Esophagus mucosa (tissue), 1 donor: ENCODE data around the gene POLR3A. TPM values are rescaled to one million over a fixed set of nuclear protein-coding genes. Genes with fewer than 3 reads are reported as not detected.
A peak's percentile ranks its signal among the peaks of the same experiment; 100 is the strongest.
"Not testable (repeated sequence)": the region's sequence is repeated elsewhere in the genome, so short reads cannot be mapped to it uniquely, and the experiment has no call there.

ENCODE experiments used
- ATAC-seq: fragments of 200-7000 bp; cut with Tn5 transposase; one replicate; pipeline ENCODE4 v1.9.1; 2020
- total RNA-seq: library from RNA; stranded (reverse); gene quantifications from one replicate; pipeline ENCODE4 v1.2.4, GENCODE V29; 2023
- donor health status: DM: yes; HTN: yes; CAD: no.

POLR3A gene
- 8.3 TPM for total RNA-seq

- peak; percentile 81 for ATAC-seq
Measured at GRCh38 chr10:78029269-78030226, at the start of gene POLR3A. Gene POLR3A, minus strand, starts transcription at chr10:78029515. Its CDS starts 108 bp downstream, at chr10:78029407.

DNA sequence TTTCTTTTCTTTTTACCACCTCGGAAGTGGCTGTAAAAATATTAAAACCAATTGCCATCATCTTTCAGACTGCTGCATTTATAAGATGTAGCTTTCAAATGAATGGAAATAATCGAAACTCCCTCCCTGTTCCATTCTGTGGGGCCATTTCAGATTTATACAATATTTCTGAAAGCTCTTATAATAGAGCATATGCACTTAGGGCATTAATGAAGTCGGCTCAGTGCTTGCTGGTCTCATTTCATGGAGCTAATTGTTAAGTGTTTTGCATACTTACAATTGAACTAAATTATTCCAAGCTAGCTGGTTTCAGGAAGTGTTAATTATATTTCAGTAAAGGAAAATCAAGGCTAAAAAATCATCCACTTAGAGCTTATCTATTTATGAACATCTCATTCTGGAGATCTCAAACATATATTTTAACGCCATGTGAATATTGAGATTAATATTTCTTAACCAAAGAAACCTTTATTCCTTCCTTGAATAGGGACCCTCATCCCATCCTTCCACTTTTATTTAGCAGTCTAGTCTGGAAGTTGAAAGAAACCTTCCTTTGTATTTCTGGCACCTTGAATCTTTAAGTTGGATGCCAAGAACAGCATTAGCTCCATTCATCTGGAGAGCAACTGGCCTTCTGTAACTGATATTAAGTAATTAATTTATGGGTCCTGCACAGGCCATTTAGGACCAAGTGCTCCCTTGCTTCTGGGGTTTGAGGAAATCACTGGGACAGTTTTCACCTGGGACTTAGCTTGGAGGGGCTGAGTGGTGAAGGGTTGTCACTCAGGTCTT lies 49.4 kb upstream of the POLR3A start:
- no peak for ATAC-seq

DNA sequence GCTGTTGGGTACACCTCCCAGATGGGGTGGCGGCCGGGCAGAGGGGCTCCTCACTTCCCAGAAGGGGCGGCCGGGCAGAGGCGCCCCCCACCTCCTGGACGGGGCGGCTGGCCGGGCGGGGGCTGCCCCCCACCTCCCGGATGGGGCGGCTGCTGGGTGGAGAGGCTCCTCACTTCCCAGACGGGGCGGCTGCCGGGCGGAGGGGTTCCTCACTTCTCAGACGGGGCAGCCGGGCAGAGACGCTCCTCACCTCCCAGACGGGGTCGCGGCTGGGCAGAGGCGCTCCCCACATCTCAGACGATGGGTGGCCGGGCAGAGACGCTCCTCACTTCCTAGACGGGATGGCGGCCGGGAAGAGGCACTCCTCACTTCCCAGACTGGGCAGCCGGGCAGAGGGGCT lies 46.5 kb upstream of the POLR3A start:
- not testable (repeated sequence) for ATAC-seq

DNA sequence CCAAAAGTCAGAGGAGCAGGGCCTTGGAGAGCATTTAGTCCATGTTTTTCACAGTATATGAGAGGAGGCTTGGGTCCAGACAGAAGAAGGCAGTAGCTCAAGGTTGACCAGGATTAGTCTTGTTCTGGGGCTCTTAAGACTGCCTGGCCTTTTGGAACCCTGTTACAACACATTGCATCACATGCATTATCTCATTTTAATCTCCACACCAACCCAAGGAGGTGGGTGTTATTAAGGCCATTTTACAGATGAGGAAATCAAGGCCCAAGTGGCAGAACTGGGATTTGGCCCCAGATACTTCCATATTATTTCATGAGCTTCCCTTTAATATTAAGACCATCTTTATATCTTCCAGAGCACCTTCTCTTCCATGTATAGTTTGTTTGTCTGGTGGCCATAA lies 43.2 kb upstream of the POLR3A start:
- no peak for ATAC-seq

DNA sequence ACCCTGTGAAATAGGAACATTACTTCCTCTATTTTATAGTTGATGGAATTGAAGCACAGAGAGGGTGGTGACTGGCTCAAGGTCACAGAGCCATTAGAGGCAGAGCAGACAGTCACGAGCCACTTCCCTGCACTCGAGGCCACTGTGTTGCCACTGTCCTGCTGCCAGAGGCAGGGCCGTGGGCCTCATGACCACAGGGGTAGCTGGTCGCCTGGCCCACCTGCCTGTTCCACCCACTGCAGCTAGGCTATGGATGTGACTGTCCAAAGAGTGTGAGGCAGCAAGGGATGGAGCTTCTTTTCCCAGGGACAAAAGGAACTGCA lies 42.5 kb upstream of the POLR3A start:
- ATAC-seq: no peak

DNA sequence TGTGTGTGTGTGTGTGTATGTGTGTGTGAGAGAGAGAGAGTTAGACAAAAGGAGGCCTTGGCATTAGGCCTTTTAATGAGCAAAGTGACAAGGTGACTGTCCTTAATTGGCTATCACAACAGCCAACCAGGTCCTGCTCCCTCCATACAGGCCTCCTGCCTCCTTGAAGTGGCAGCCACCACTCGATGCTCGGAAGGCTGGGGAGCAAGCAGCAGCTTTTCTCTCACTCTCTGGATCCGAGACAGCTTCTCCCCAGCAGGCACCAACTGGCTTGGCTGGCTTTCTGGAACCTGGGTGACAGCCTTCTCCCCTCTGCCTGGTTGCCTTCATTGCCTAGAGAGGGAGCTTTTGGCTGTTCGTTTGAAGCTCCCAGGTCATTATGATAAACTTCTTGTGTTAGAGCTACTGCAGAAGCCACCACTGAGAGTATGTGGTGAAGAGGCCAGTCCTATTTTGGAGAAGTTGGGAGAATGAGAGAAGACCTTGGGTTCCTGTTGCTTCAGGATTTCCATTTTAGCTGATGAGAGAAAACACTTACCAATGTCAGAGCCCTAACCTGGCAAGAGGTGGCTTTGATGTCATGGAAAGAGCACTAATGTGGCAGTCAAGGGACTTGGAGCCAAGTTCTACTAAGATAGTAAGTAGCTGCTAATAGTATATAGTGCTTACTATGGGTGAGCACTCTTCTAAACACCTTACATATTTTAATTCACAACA lies 42.0 kb upstream of the POLR3A start:
- no peak for ATAC-seq

DNA sequence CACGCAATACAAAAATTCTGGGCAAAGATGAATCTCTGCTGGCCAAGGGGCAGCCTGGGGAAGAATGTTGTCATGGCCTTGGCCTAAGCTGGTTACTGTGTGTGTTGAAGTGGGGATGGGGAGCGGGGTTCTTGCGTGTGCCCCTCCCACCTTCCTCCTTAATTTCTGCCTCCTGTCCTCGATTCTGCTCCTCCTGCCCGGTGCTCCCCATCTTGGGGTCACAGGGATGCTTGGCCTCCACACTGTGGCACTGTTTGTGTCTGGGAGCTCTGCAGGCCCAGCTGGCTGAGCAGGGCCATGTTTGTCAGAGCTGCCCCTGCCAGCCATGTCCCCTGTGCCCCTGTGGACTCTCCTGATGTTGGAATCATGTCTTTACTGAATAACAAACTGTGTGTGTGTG lies 41.4 kb upstream of the POLR3A start:
- no peak for ATAC-seq

DNA sequence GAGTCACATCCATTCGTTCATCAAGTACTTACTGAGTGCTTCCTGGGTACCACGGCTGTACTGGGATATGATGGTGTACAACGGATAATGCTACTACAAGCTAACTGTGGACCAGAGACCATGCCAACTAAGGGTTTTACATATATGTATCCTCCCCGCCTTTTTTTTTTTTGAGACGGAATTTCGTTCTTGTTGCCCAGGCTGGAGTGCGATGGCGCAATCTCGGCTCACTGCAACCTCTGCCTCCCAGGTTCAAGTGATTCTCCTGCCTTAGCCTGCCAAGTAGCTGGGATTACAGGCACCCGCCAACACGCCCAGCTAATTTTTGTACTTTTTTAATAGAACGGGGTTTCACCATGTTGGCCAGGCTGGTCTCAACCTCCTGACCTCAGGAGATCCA lies 40.7 kb upstream of the POLR3A start:
- ATAC-seq: not testable (repeated sequence)

DNA sequence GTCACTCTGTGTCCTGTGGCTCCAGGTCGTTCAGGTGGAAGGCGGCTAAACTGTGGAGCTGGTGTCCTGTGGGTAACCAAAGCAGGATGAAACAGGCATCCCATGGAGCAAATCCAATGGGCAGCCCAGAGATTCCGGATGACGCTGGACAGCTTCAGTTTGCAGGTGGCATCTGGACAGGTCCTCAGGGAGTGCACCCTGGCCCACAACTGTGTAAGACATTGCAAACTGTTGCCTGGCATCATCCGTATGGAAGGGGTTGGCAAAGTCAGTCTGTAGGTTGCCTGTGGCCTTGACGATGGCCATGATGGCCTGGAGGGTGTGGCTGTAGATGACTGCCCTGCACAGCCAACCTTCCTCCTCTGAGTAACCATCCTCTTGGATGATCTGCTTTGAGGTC lies 39.8 kb upstream of the POLR3A start:
- ATAC-seq: no peak

DNA sequence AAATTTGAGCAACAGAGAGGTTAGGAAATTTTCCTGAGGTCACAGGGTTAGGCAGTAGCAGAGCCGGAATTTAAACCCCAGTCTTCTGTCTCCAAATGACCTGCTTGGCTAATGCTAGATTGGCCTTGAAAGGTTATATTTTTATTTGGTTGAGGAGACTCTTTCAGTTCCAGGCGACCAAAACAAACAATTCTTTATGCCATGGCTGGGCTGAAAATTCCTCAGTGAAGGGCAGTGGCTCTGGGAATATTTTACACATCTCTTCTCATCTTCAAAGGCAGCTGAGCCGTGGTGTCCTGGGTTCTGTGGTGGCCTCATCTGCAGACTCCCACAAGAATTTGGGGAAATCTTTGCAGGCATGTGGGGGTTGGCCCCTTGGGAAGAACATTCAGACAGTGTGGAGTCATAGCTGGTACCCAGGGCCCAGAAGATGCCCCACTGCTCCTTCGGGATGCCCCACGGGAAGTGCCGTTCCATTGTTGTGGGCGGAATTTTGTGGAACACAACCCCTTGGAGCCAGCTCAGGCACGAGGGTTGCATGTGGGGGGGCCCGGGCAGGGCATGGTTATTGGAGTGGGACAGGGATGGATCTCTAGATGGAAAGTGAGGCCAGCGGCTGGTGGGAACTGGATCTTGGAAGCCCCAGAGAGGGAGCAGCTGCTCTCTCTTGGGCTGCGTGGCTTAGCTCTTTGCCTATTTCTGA lies 37.6 kb upstream of the POLR3A start:
- no peak for ATAC-seq

- peak; percentile 83 for ATAC-seq
Measured at GRCh38 chr10:78066012-78066411, 36.7 kb upstream of the POLR3A start.

- ATAC-seq: no peak
Measured at GRCh38 chr10:78065611-78066010, 36.3 kb upstream of the POLR3A start.

GRCh38 chr10:78064919-78065318 lies 35.6 kb upstream of the POLR3A start:
- ATAC-seq: not testable (repeated sequence)

DNA sequence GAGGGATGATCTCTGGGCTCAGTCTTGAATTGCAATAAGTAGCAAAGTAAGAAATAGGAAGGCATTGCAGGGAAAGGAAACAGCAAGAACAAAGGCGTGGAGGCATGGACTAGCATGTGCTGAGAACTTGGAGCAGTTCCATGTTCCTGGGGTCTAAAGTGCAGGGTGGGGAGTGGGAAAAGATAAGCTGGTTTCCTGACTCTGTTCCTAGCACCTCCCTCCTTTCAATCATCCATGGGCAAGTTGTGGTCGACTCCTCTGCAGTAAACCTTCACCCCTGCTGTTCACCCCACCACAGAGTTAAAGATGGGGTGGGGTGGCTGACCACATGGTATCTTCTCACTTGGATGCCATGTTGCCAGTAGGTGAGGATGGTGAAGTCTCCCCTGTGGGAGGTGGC lies 33.9 kb upstream of the POLR3A start:
- no peak for ATAC-seq

GRCh38 chr10:78062296-78062695 lies 33.0 kb upstream of the POLR3A start:
- no peak for ATAC-seq

- no peak for ATAC-seq
Measured at GRCh38 chr10:78059906-78060702, 30.8 kb upstream of the POLR3A start.

DNA sequence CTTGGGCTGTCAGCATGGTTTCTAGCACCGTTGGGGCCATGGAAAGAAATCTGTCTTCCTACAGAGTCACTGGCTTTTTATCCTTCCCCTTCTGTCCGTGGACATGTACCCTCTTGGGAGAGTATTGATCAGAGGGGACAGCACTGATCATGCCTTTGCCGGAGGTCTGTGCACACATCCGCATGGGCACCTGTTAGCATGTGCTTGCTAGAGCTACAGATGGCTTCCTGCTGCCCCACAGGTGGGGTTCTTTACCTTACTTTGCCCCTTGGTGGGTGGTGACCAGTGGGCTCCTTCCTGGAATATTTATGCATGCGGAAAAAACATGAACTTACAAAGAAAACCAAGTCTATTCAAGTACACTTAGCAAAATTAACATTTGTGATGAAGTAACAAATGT lies 29.2 kb upstream of the POLR3A start:
- ATAC-seq: no peak

DNA sequence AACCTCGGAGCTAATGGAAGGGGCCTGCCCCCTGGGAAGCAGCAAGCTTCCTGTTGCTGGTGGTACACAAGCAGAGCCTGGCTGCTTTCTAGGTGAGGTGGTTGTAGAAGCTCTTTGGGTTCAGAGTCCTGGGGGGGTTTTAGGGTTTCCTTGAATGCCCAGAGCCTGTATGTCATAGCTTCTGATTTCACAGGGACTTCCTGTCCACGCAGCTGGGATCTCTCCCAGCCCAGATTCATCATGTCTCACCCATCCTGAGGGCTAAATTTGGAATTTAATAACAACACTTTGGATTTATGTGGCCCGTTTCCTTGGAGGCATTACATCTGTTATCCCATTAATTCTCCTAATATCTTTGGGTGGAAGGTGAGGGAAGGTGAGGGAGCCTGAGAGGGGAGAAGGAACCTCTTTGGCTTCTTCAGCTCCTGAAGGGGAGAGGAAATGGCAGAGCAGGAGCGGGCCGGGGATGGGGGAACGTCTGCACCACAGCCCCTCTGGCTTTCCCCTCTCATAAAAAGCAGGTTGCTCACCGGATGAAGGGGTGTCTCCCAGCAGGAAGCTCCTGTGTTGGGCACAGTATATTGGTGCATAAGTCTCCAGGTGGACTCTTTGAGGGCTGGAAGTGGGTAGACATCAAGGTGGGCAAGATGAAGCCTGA lies 24.0 kb upstream of the POLR3A start:
- no peak for ATAC-seq

DNA sequence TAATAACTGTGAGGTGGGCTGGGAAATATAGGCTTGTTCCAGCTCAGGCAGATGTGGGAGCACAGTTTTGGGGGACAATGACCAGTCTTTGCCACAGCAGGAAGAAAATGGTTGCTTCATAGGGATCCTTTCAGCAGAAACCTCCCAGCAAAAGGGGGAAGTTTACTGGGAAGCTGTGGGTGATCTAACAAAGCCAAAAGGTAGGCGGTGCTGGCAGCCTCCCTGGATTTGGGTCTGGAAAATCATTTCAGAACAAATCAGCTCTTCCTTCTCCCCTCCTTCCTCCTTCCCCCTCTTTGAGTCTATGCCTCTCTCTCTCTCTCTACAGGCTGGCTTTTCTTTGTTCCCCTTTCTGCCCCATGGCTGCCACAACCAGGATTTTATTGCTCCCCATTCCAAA lies 20.5 kb upstream of the POLR3A start:
- ATAC-seq: no peak

- ATAC-seq: peak; percentile 83
Measured at GRCh38 chr10:78047314-78047891, 18.1 kb upstream of the POLR3A start.
